ENCODE results near the gene BPIFB6. TPM values are rescaled to one million over a fixed set of nuclear protein-coding genes. Genes with fewer than 3 reads are reported as not detected.

The BPIFB6 gene
- total RNA-seq, 4 donors from 2014 or later = not detected

- peaks cover 5% of the 10 kb centered on the region for H3K9me3 ChIP-seq
- no peak within 1 kb of the TSS for H3K27ac ChIP-seq
- no peaks in the 10 kb centered on the region for H3K4me1 ChIP-seq
- H3K36me3 ChIP-seq = no peaks in the 10 kb centered on the region
- H3K4me3 ChIP-seq = no peak within 1 kb of the TSS
- H3K27me3 ChIP-seq = peaks cover 10% of the 10 kb centered on the region
- TF ChIP-seq EP300 (IDR thresholded peaks at IDR 0.05) = no peak
- TF ChIP-seq CTCF (IDR thresholded peaks at IDR 0.05) = no peak
- no peak for TF ChIP-seq POLR2A (IDR thresholded peaks at IDR 0.05)
- TF ChIP-seq POLR2AphosphoS5 (IDR thresholded peaks at IDR 0.05) = no peak
- WGBS = 93% methylated on average over 9 of the region's 11 CpGs
- DNase-seq (ENCODE audit: low spot score in 2 of 2) = no peak
These were observed 23.8 kb upstream of the BPIFB6 start, which contains the start of gene BPIFB2 for GRCh38 chr20:33007376-33008335. BPIFB2 (plus strand) TSS chr20:33007704; CDS start chr20:33008575, 871 bp downstream.

- Histone ChIP-seq H3K27me3 (peaks cover 17% of the 10 kb centered on the region), H3K27ac (no peak overlapping the region), H3K36me3 (no peaks in the 10 kb centered on the region), H3K4me3 (no peak overlapping the region), H3K9me3 (peaks cover 5% of the 10 kb centered on the region), H3K4me1 (no peaks in the 10 kb centered on the region)
- WGBS = 80% methylated on average over 22 of the region's 23 CpGs
- TF ChIP-seq POLR2A (IDR thresholded peaks at IDR 0.05) (no peak), POLR2AphosphoS5 (IDR thresholded peaks at IDR 0.05) (no peak), CTCF (IDR thresholded peaks at IDR 0.05) (no peak), EP300 (IDR thresholded peaks at IDR 0.05) (no peak)
- no peak for DNase-seq (ENCODE audit: low spot score in 2 of 2)
These were observed 22.9 kb upstream of the BPIFB6 start for GRCh38 chr20:33008336-33009213.

- TF ChIP-seq POLR2AphosphoS5 (IDR thresholded peaks at IDR 0.05) = no peak
- TF ChIP-seq CTCF (IDR thresholded peaks at IDR 0.05) = no peak
- no peak for TF ChIP-seq EP300 (IDR thresholded peaks at IDR 0.05)
- TF ChIP-seq POLR2A (IDR thresholded peaks at IDR 0.05) = no peak
- DNase-seq (ENCODE audit: low spot score in 2 of 2) = no peak
These were observed 22.0 kb upstream of the BPIFB6 start for GRCh38 chr20:33009214-33010132.

GRCh38 chr20:33010133-33010504 is 21.3 kb upstream of the BPIFB6 start:
- peaks cover 3% of the 10 kb centered on the region for H3K9me3 ChIP-seq
- no peak overlapping the region for H3K4me3 ChIP-seq
- peaks cover 28% of the 10 kb centered on the region for H3K27me3 ChIP-seq
- no peaks in the 10 kb centered on the region for H3K4me1 ChIP-seq
- 60% methylated on average over 5 of the region's 5 CpGs for WGBS
- H3K27ac ChIP-seq = no peak overlapping the region
- H3K36me3 ChIP-seq = no peaks in the 10 kb centered on the region
- no peak for DNase-seq (ENCODE audit: low spot score in 2 of 2)
- TF ChIP-seq POLR2AphosphoS5 (IDR thresholded peaks at IDR 0.05) (no peak), EP300 (IDR thresholded peaks at IDR 0.05) (no peak), POLR2A (IDR thresholded peaks at IDR 0.05) (no peak), CTCF (IDR thresholded peaks at IDR 0.05) (no peak)

More at GRCh38 chr20:33009214-33010132, 22.0 kb upstream of the BPIFB6 start:
- no peak overlapping the region for H3K4me3 ChIP-seq
- H3K27me3 ChIP-seq = peaks cover 26% of the 10 kb centered on the region
- no peaks in the 10 kb centered on the region for H3K4me1 ChIP-seq
- peaks cover 5% of the 10 kb centered on the region for H3K9me3 ChIP-seq
- WGBS = 69% methylated on average over 13 of the region's 19 CpGs
- H3K27ac ChIP-seq = no peak overlapping the region
- H3K36me3 ChIP-seq = no peaks in the 10 kb centered on the region
